HL-60 (cell line): ENCODE measurements around the gene STAT5B.

Experiments
- DNase-seq, 2 experiments: peaks; one replicate each; pipeline ENCODE4 v3.0.0-alpha.2; 2010 to 2020; ENCODE audit warnings: low read depth in 1 of 2, low spot score in 1 of 2
- H3K27ac ChIP-seq: fragments of 250-450 bp; sonication (Bioruptor Pico); replicated peaks from 2 replicates; pipeline ENCODE4 v1.5.1; 2020; ENCODE audit warnings: mild to moderate bottlenecking, moderate library complexity
- H3K27me3 ChIP-seq: fragments of 250-450 bp; sonication (Bioruptor Pico); 2 replicates; pipeline ENCODE4 v1.5.1; 2021; ENCODE audit warnings: mild to moderate bottlenecking, moderate library complexity; ENCODE audit not compliant: insufficient read depth, poor library complexity, severe bottlenecking
- H3K4me3 ChIP-seq: replicated peaks from 2 replicates; pipeline ENCODE4 v1.5.1; 2011; ENCODE audit warnings: mild to moderate bottlenecking, control low read depth, low read length; ENCODE audit not compliant: insufficient read depth
- CTCF ChIP-seq: IDR thresholded peaks from one replicate; pipeline ENCODE4 v1.5.1; 2011; ENCODE audit warnings: low read length, control low read depth, inconsistent platforms; ENCODE audit not compliant: insufficient read depth
- GABPA ChIP-seq: IDR thresholded peaks from 2 replicates; pipeline ENCODE4 v1.6.1; 2012; ENCODE audit warnings: low read depth
- POLR2AphosphoS5 ChIP-seq: IDR thresholded peaks from 2 replicates; pipeline ENCODE4 v1.6.1; 2012; ENCODE audit warnings: low read depth
- REST ChIP-seq: IDR thresholded peaks from 2 replicates; pipeline ENCODE4 v1.6.1; 2012; ENCODE audit warnings: low read depth; ENCODE audit not compliant: insufficient replicate concordance
- SPI1 ChIP-seq: IDR thresholded peaks from 2 replicates; pipeline ENCODE4 v1.6.1; 2012; ENCODE audit warnings: low read depth, mild to moderate bottlenecking, borderline replicate concordance

The STAT5B gene

GRCh38 chr17:42273474-42274252 is 2.5 kb downstream of the STAT5B start:
- no peak for DNase-seq
- Histone ChIP-seq H3K27me3 (no peaks in the 10 kb centered on the region), H3K4me3 (no peak overlapping the region), H3K27ac (no peak overlapping the region)
- TF ChIP-seq POLR2AphosphoS5: no peak

GRCh38 chr17:42272162-42272907 is 3.9 kb downstream of the STAT5B start:
- DNase-seq: no peak
- TF ChIP-seq CTCF (no peak), REST (no peak)
- Histone ChIP-seq H3K4me3 (no peak overlapping the region), H3K27ac (peak overlapping the region; percentile 23), H3K27me3 (no peaks in the 10 kb centered on the region)

GRCh38 chr17:42271779-42272035 is 4.5 kb downstream of the STAT5B start:
- DNase-seq: no peak
- Histone ChIP-seq H3K4me3 (no peak overlapping the region), H3K27me3 (no peaks in the 10 kb centered on the region), H3K27ac (peak overlapping the region; percentile 23)
- TF ChIP-seq SPI1 (0 out of 2 replicates have a peak, but pooled peaks have one; percentile 20), POLR2AphosphoS5 (no peak)

- DNase-seq: no peak
- H3K27ac ChIP-seq: no peak overlapping the region
- no peak overlapping the region for H3K4me3 ChIP-seq
- TF ChIP-seq POLR2AphosphoS5: no peak
- no peak for TF ChIP-seq SPI1
- TF ChIP-seq CTCF: no peak
- TF ChIP-seq GABPA: no peak
- no peak for TF ChIP-seq REST
- H3K27me3 ChIP-seq: no peaks in the 10 kb centered on the region
Observed at GRCh38 chr17:42271006-42271778, 5.0 kb downstream of the STAT5B start.
